Esophagus mucosa (tissue), 1 donor: ENCODE data around the gene ZNF44. TPM values are rescaled to one million over a fixed set of nuclear protein-coding genes. Genes with fewer than 3 reads are reported as not detected.
"Not testable (repeated sequence)": the region's sequence is repeated elsewhere in the genome, so short reads cannot be mapped to it uniquely, and the experiment has no call there.

Experiments used
- ATAC-seq: fragments of 200-7000 bp; cut with Tn5 transposase; one replicate; pipeline ENCODE4 v1.9.1; 2020
- total RNA-seq: library from RNA; stranded (reverse); gene quantifications from one replicate; pipeline ENCODE4 v1.2.4, GENCODE V29; 2023
- donor health status: DM: yes; HTN: yes; CAD: no.

Gene ZNF44
- total RNA-seq = 9.1 TPM

DNA sequence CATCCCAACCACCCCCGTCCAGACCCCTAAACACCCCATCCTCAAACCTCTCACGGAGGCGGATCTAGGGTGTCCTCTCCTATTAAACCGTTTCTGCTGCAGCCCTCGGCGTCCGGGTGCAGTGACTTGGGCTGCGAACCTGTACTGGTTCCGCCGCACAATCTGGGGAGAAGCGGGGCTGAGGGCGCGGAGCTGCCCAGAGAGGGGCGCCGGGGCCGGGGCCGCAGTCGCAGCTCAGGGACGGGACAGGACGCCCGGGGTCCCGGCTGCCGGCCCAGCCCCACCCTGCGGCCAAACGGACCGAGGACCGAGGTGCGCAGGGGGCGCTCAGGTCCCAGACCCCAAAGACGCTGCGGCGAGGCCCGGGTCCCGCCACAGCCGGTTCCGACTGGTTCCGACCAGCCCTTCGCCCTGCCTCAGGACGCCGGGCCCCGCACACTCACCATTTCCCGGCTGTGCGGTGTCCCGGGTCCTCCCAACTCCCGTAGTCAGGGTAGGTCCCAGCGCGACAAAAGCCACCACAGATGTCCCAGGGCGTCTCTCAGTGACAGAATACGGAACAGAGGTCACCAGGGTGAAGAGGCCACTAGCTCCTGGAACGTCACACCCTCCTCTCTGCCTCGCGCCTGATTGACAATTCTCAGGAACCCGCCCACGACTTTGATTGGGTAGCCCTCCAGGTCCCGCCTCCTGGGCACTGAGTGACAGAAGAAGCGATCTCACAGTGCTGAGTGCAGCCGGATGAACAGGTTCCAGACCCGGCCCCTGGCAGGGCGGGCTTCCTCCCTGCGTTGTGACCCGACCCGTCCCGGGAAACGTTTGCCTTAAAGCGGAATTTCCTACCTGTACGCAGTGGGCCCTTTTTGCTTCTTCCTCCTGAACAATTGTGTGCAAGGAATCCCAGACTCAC lies at the start of gene ZNF44:
Gene ZNF44 (minus strand): TSS at position 635 of the 910 bp plus-strand sequence. CDS start 189 bp downstream, at position 446.
- peak; percentile 99 for ATAC-seq

DNA sequence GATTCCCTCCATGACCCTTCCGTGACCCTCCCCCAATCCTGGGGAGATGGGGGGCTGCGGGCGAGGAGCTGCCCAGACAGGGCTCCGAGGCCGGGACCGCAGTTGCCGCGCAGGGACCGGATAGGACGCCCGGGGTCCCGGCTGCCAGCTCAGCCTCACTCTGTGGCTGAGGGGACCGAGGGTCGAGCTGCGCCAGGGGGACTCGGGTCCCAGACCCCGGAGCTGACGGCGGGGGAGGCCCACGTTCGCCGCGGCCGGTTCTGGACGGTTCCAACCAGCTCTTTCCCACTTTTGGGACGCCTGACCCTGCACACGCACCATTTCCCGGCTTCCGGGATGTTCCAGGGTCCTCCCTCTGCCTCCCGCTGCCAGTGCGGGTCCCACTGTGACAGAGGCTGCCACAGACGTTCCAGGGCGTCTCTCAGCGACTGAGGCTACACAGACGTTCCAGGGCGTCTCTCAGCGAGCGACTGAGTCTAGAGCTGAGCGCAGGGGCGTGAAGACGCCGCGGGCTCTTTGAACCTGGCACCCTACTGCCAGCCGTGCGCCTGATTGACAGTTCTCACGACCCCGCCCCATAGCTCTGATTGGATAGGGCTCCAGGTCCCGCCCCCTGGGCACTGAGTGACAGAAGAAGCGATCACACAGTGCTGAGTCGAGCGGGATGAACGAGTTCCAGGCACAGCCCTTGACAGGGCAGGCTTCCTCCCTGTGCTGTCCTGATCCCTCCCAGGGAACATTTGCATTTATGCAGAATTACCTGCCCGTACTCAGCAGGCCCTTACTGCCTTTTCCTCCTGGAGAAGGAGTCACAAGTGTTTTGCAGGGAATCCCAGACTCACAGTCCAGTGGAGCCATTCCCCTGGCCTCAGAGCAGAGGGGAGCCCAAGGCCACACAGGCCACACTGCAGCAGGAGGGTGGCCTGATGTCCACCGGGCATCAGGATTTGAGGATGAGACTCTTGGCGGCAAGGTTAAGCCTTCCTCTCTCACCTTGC lies 38.8 kb upstream of the ZNF44 start, which contains the start of gene ZNF563:
Gene ZNF563 (minus strand): TSS at position 472 of the 998 bp plus-strand sequence. CDS start 151 bp downstream, at position 321.
- peak; percentile 100 for ATAC-seq

DNA sequence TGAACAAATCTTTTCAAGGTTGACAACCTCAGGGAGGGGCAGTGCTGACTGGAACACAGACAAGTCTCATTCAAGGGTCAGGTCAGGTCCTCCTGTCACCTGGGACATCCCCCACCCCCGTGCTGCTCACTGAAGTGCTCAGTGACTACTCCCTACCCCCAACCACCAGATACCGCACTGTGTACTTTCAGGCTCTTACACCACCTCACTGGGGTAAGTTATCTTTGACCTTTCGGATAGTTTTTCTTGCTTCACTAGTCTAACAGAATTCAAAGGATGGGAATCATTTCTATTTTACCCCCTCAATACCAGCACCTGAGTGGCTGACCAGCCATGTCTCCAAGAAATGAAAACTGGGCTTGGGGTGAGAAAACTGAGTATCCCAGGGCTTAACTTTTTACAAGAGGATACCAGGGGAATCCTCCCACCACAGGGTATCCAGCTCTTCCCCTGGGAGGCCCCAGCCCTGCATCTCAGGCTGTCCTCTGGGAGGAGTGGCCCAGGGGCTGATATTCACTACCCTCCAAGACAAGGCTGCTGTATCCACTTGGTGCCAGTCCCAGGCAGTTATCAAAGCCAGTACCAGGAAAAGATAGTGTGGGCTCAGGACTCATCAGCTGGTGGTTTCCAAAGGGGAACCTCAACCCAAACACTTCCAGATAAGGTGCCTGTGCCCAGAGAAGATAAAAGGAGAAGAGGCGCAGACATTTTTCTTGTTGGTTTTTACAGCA lies 36.7 kb upstream of the ZNF44 start:
- ATAC-seq = no peak

DNA sequence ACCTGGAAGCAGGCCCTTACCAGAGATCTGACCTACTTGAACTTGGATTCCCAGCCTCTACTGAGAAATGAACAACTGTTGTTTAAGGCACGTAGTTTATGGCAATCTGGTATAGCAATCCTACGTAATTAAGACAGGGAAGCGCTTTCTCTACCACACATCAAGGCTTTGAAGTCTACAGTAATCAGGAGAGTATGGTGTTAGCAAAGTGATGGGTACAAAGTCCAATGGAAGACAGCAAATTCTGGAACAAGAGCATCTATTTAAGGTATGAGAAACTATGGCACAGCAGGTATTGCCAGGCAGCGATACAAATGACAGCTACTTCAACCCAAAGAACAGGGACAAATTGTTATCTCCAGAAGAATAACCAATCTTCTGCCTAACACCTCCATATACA lies 35.7 kb upstream of the ZNF44 start:
- no peak for ATAC-seq

DNA sequence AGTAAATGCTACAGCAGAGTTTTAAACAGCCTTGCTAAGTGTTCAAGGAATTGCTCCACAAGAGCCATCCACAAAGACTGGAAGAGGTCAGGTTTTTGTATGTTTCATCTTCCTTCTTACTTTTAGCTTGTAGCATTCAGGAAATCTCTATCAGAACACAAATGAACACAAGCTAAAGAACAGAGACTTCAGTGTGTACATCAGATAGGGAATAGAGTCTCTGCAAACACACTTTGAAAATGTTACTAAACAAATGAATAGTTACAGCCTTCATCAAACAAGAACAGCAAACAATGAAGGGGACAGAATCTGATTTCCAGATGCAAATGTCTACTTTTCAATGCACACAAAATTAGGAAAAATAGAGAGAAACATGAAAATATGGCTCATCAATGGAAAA lies 31.0 kb upstream of the ZNF44 start:
- ATAC-seq = no peak

DNA sequence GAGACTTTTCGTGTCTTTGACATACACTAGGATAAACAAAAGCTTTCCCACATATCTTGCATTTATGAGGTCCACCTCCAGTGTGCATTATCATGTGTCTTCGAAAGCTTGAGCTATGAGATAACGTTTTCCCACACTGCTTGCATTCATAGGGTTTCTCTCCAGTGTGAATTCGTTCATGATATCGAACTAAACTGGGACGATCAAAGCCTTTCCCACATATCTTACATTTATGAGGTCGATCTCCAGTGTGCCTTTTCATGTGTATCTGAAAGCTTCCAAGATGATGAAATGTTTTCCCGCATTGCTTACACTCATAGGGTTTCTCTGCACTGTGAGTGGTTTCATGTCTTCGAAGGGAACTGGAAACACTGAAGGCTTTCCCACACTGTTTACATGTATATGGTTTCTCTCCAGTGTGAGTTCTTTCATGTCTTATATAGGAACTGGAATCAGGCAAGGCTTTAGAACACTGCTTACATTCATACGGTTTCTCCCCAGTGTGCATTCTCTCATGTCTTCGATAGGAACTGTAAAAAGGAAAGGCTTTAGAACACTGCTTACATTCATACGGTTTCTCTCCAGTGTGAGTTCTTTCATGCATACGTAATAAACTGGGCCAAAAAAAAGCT lies 24.2 kb upstream of the ZNF44 start:
- ATAC-seq = no peak

DNA sequence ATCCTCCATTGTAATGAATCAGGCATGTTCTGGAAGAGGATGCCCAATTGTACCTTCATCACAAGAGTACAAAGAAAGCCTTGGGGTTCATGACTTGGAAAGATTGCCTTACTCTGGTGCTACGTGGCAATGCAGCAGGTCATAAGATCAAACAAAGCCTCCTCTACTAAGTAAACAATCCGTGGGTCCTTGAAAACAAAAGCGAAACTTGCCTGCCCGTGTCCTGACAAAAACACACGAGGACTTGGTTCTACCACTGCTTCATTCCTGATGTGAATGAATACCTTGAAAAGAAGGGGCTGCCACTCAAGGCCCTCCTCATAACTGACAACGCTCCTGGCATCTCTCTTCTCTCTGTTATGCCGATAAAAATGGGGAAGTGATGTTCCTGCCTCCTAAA lies 19.9 kb upstream of the ZNF44 start:
- no peak for ATAC-seq

DNA sequence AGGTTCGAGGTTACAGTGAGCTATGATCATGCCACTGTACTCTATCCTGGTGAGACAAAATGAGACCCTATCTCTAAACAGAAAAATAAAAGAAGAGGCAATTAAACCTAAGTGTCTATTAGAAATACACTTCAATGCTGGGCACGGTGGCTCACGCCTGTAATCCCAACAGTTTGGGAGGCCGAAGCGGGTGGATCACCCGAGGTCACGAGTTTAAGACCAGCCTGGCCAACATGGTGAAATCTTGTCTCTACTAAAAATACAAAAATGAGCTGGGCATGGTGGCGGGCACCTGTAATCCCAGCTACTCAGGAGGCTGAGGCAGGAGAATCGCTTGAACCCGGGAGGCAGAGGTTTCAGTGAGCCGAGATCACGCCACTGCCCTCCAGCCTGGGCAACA lies 14.2 kb upstream of the ZNF44 start:
- ATAC-seq = not testable (repeated sequence)

DNA sequence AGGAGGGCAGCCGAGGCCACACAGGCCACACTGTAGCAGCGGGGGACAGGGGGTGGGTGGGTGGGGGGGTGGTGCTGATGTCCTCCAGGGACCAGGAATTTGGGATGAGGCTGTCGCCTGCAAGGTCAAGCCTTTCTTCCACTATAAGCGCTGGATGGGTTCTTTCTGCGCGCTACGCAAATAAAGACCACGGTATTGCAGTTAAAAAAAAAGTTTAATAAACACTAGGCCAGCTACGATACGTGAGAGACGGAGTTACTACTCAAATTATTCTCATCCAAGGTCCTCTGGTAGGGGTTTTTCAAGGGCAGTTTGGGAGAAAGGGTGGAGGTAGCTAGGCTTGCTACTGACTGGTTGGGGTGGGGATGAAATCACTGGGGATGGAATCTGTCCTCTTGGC lies 508 bp upstream of the ZNF44 start:
- no peak for ATAC-seq

DNA sequence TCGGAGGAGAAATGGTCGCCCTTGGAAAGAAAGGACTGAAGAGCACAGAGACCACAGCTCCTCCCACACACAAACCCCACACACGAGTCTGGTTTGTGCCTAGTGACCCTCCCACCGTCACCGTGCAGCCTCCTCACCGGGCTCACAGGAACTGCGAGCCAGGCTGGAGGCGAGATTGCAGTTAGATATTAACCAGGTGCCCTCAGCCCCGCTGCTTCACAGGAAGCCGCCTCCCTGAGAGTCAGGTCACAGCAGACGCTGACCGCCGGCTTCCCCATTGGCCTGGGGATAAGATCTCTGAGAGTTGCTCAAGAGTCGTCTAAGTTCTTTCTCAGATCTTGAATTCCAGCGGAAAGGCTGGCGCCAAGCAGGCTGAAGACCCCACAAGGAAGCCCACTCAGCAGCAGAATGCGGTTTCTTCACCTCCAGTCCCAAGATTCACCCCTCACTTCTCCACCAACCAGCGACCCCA lies 870 bp downstream of the ZNF44 start:
- ATAC-seq = peak; percentile 37

DNA sequence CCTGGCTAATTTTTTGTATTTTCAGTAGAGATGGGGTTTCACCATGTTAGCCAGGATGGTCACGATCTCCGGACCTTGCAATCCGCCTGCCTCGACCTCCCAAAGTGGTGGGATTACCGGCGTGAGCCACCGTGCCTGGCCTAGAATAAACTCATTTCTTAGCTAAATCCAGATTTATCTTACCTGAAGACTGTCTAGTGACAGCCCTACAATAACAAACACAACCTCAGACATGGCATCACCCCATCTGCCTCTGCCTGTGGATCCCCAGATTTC lies 5.0 kb downstream of the ZNF44 start:
- no peak for ATAC-seq

DNA sequence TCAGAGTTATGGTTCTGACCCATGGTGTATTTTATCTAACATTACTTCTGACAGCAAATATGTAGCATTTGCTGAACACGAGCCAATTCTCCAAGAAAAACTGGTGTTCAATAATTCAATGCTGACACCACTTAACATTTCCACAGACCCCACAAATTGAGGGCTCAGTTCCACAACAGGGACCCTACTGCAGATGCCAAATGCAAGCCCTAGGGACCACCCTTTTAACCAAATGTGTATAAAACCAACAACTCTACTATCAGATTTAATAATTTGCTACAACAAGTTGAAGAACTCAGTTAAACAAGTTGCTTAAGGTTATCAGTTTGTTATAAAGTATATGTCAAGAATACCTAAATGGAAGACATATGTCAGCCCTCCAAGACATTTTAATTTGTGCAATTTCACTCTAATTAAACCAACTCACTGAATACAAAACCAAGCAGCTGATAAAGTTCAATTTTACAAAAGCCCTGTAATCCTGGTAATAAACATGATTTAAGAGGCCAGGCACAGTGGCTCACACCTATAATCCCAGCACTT lies 6.7 kb downstream of the ZNF44 start:
- ATAC-seq = no peak

DNA sequence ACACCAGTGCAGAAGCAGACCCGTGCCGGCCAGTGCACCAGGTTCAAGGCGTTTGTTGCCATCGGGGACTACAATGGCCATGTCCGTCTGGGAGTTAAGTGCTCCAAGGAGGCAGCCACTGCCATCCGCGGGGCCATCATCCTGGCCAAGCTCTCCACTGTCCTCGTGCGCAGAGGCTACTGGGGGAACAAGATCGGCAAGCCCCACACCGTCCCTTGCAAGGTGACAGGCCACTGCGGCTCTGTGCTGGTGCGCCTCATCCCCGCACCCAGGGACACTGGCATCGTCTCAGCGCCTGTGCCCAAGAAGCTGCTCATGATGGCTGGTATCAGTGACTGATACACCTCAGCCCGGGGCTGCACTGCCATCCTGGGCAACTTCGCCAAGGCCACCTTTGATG lies 10.1 kb downstream of the ZNF44 start:
- ATAC-seq = no peak

DNA sequence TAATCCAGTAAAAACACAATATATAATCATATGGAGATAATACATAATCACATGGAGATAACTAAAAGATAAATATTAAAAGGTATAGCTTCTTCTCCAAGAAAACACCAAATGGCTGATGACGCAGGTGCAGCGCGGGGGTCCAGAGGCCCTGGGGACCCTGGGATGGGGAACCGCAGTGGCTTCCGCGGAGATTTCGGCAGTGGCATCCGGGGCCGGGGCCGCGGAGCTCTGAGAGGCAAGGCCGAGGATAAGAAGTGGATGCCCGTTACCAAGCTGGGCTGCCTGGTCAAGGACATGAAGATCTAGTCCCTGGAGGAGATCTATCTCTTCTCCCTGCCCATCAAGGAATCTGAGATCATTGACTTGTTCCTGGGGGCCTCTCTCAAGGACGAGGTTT lies 10.5 kb downstream of the ZNF44 start:
- ATAC-seq = no peak

DNA sequence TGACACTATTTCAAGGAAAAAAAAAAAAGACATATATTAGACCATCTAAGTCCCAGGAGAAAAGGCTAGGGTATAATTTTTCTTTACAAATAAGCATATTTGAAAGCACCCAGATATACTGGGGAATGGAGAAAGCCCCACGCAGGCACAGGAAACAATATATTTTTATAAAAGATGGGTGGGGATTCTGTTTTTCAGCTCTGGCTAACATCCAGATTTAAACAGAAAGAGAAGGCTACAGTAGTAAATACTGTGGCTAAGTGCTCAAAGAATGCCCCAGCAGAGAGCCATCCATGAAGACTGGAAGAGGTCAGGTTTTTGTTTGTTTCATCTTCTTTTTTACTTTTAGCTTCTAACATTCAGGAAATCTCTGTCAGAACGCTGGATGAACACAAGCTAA lies 16.0 kb downstream of the ZNF44 start:
- no peak for ATAC-seq

DNA sequence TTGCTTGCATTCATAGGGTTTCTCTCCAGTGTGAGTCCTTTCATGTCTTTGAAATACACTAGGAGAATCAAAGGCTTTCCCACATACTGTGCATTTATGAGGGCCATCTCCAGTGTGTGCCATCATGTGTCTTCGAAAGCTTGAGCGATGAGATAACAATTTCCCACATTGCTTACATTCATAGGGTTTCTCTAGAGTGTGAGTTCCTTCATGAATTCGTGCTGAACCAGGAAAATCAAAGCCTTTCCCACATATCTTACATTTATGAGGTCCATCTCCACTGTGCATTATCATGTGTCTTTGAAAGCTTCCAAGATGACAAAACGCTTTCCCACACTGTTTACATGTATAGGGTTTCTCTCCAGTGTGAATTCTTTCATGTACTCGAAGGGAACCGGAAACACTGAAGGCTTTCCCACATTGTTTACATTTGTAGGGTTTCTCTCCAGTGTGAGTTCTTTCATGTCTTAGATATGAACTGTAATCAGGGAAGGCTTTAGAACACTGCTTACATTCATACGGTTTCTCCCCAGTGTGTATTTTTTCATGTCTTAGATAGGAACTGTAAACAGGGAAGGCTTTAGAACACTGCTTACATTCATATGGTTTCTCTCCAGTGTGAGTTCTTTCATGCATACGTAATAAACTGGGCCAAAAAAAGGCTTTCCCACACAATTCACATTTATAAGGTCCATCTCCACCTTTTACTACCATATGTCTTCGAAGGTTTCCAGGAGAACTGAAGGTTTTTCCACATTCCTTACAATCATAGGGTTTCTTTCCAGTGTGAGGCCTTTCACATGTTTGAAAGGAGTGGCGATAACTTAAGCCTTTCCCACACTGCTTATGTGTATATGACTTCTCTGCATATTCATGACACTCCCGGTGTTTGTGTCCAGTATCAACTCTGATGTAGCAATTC lies 21.4 kb downstream of the ZNF44 start:
- no peak for ATAC-seq

DNA sequence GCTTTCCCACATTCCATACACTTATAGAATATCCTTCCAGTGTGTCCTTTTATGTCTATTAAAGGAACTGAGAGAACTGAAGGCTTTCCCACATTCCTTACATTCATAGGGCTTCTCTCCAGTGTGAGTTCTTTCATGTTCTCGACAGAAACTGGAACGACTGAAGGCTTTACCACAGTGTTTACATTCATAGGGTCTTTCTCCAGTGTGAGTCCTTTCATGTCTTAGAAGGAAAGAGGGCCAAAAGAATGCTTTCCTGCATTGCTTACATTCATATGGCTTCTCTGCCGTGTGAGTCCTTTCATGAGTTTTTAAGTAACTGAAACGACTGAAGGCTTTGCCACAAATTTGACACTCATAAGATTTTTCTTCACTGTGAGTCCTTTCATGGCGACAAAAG lies 22.3 kb downstream of the ZNF44 start:
- no peak for ATAC-seq

DNA sequence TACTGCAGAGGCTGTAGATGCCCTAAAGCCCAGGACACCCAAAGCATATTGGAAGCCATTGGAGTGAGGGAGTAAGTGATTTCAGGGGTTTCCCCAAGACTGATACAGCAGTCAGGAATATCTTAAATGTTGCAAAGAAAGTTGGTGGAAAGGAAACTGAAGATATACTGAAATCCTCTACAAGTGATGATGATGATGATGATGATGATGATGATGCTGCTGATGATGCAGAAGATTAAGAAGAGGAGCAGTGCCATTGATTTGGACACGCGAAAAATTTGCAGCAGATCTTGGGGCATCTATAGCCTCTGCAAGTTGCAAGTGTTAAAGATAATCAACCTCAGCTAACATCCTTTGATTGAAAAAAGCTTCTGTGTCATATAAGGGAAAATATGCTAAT lies 23.8 kb downstream of the ZNF44 start:
- no peak for ATAC-seq

DNA sequence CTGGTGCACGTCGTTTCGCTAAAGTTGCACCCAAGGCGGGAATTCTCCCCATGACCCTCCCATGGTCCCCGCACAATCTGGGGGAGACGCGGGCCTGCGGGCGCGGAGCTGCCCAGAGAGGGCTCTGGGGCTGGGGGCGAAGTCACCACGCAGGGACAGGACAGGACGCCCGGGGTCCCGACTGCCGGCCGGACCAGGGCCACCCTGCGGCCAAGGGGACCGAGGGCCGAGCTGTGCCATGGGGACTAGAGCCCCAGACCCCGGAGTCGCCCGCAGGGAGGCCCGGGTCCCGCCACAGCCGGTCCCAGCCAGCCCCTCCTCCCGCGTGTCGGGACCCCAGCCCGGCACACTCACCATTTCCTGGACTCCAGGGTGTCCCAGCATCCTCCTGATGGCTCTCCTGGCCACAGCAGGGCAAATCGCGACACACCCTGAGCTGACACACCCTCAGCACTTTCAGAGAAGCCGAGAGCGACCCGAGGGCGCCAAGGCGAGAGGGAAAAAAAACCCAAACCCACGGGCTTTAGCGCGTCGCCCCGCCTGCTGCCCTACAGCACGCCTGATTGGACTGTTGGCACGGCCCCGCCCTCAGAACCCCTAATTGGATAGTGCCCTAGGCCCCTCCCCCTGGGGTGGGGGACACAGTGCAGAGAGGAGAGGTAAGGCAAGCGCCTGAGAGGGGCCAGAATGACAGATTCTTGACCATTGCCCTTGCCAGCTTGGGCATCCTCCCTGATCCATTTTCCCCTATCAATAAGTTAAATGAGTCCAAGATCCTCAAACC lies 28.6 kb downstream of the ZNF44 start:
- ATAC-seq = no peak

DNA sequence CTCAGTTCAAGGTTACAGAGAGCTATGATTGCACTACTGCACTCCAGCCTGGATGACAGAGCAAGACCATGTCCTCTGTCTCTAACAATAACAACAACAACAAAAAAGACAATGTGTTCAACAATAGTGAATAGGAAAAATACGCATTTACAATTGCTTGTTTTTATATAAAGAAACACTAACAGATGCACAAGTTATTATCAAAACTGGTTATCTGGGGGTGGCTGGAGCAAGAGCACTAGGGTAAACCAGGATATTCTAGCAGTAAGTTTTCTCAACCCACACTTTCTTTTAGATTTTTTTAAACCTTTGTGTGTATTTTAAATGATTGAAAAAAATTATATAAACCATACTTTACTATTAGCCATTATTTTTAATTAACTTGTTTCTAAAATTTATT lies 33.1 kb downstream of the ZNF44 start:
- ATAC-seq = no peak
